IMR-90 (cell line): ENCODE results near the gene CP. TPM values are rescaled to one million over a fixed set of nuclear protein-coding genes. Genes with fewer than 3 reads are reported as not detected.

Experiments
- ATAC-seq: fragments of 200-7000 bp; cut with Tn5 transposase; 2 replicates; pipeline ENCODE4 v1.9.1; 2020; ENCODE audit warnings: low read depth, mild to moderate bottlenecking, moderate library complexity
- BruUV-seq: library from RNA; stranded (reverse); fragments of 400-500 nt; replicated peaks from 2 replicates; lab custom pipeline; 2021; lab: Mats Ljungman, UMichigan
- CTCF ChIA-PET: fragments of 300-600 bp; formaldehyde crosslinking; extraction: SDS; loops from one replicate; lab custom pipeline; 2021; ENCODE audit warnings: antibody characterized with exemption; lab: Yijun Ruan, JAX
- POLR2A ChIA-PET: fragments of 300-600 bp; sonication (Branson Sonifier 250); formaldehyde crosslinking; loops from one replicate; lab custom pipeline; 2022; ENCODE audit warnings: antibody characterized with exemption; ENCODE audit not compliant: unreplicated experiment; lab: Charles Lee
- DNase-seq: peaks from one replicate; pipeline ENCODE4 v3.0.0; 2013
- H2AFZ ChIP-seq: replicated peaks from 2 replicates; pipeline ENCODE3; 2013; ENCODE audit warnings: low read length, mild to moderate bottlenecking; ENCODE audit not compliant: poor library complexity
- H2AK5ac ChIP-seq: 2 replicates; pipeline ENCODE4 v1.6.1; 2013; ENCODE audit warnings: low read depth, low read length, inconsistent platforms
- H2AK9ac ChIP-seq: replicated peaks from 2 replicates; pipeline ENCODE3; 2013; ENCODE audit warnings: mild to moderate bottlenecking, low read depth, low read length, moderate library complexity; ENCODE audit not compliant: poor library complexity
- H2BK120ac ChIP-seq: 2 replicates; pipeline ENCODE4 v1.6.1; 2013; ENCODE audit warnings: low read depth, low read length, inconsistent platforms
- H2BK15ac ChIP-seq: 3 replicates; pipeline ENCODE4 v1.6.1; 2013; ENCODE audit warnings: low read depth, low read length, inconsistent platforms
- H2BK20ac ChIP-seq: 2 replicates; pipeline ENCODE4 v1.6.1; 2013; ENCODE audit warnings: low read depth, mild to moderate bottlenecking, inconsistent platforms, low read length, moderate library complexity
- H2BK5ac ChIP-seq: 2 replicates; pipeline ENCODE4 v1.6.1; 2013; ENCODE audit warnings: mild to moderate bottlenecking, low read depth, low read length, inconsistent platforms; ENCODE audit not compliant: poor library complexity, severe bottlenecking
- H3K14ac ChIP-seq: replicated peaks from 2 replicates; pipeline ENCODE4 v1.6.1; 2013; ENCODE audit warnings: low read depth, low read length, inconsistent platforms
- H3K18ac ChIP-seq: 2 replicates; pipeline ENCODE4 v1.6.1; 2013; ENCODE audit warnings: low read depth, low read length, control low read depth
- H3K23ac ChIP-seq: 2 replicates; pipeline ENCODE4 v1.6.1; 2013; ENCODE audit warnings: low read depth, low read length, inconsistent platforms
- H3K27ac ChIP-seq: 2 replicates; pipeline ENCODE4 v1.5.1; 2013; ENCODE audit warnings: mild to moderate bottlenecking, control low read depth, low read length; ENCODE audit not compliant: insufficient read depth
- H3K27me3 ChIP-seq: 2 replicates; pipeline ENCODE4 v1.6.1; 2013; ENCODE audit warnings: low read length; ENCODE audit not compliant: control insufficient read depth, insufficient read depth
- H3K36me3 ChIP-seq: 2 replicates; pipeline ENCODE4 v1.6.1; 2013; ENCODE audit warnings: low read length, mixed read lengths; ENCODE audit not compliant: control insufficient read depth, insufficient read depth
- H3K4ac ChIP-seq: 2 replicates; pipeline ENCODE4 v1.6.1; 2013; ENCODE audit warnings: low read depth, low read length, inconsistent platforms
- H3K4me1 ChIP-seq: 2 replicates; pipeline ENCODE4 v1.6.1; 2013; ENCODE audit warnings: low read length, mixed read lengths; ENCODE audit not compliant: control insufficient read depth, insufficient read depth
- H3K4me2 ChIP-seq: 2 replicates; pipeline ENCODE4 v1.6.1; 2013; ENCODE audit warnings: low read depth, mild to moderate bottlenecking, control low read depth, low read length, moderate library complexity
- H3K4me3 ChIP-seq: 2 replicates; pipeline ENCODE4 v1.5.1; 2013; ENCODE audit warnings: low read depth, mild to moderate bottlenecking, control low read depth, low read length, moderate library complexity; ENCODE audit not compliant: insufficient read depth
- H3K56ac ChIP-seq: 2 replicates; pipeline ENCODE4 v1.6.1; 2013; ENCODE audit warnings: low read length, inconsistent platforms; ENCODE audit not compliant: insufficient read depth; ENCODE audit errors: extremely low read depth
- H3K79me1 ChIP-seq, 2 experiments: 2 replicates each; pipeline ENCODE4 v1.6.1; 2013; ENCODE audit warnings: low read length in 2 of 2, inconsistent platforms in 1 of 2, low read depth in 1 of 2
- H3K9ac ChIP-seq: 2 replicates; pipeline ENCODE4 v1.6.1; 2013; ENCODE audit warnings: low read depth, low read length, control low read depth
- H3K9me1 ChIP-seq: 2 replicates; pipeline ENCODE4 v1.6.1; 2013; ENCODE audit warnings: low read length, inconsistent platforms; ENCODE audit not compliant: insufficient read depth
- H3K9me3 ChIP-seq: 2 replicates; pipeline ENCODE4 v1.6.1; 2013; ENCODE audit warnings: low read length; ENCODE audit not compliant: control insufficient read depth, insufficient read depth
- H4K20me1 ChIP-seq: 2 replicates; pipeline ENCODE4 v1.6.1; 2013; ENCODE audit warnings: low read length, inconsistent platforms; ENCODE audit not compliant: insufficient read depth
- H4K5ac ChIP-seq: 2 replicates; pipeline ENCODE4 v1.6.1; 2013; ENCODE audit warnings: mild to moderate bottlenecking, low read depth, low read length, control low read depth
- H4K8ac ChIP-seq, 2 experiments: 2 replicates each; pipeline ENCODE4 v1.6.1; 2013; ENCODE audit warnings: low read depth in 2 of 2, low read length in 2 of 2, control low read depth in 1 of 2, inconsistent platforms in 1 of 2
- H4K91ac ChIP-seq: 2 replicates; pipeline ENCODE4 v1.6.1; 2013; ENCODE audit warnings: low read depth, low read length, inconsistent platforms; ENCODE audit not compliant: insufficient read depth
- BHLHE40 ChIP-seq: fragments of 150-350 bp; IDR thresholded peaks from 2 replicates; pipeline ENCODE4 v1.6.1; 2016; ENCODE audit warnings: mild to moderate bottlenecking, low read depth, low read length
- CEBPB ChIP-seq: IDR thresholded peaks from 2 replicates; pipeline ENCODE4 v1.6.1; 2012; ENCODE audit warnings: low read depth, low read length, improper control_type of control experiment
- CHD1 ChIP-seq: IDR thresholded peaks from 2 replicates; pipeline ENCODE4 v1.6.1; 2012; ENCODE audit warnings: low read depth, low read length, improper control_type of control experiment
- CTCF ChIP-seq: conservative IDR thresholded peaks from 2 replicates; pipeline ENCODE4 v1.5.1; 2012; ENCODE audit warnings: mild to moderate bottlenecking, low read depth, low read length, improper control_type of control experiment
- ELK1 ChIP-seq: fragments of 150-350 bp; IDR thresholded peaks from 2 replicates; pipeline ENCODE4 v1.6.1; 2016; ENCODE audit warnings: low read depth, mild to moderate bottlenecking, low read length, moderate library complexity, borderline replicate concordance
- FOS ChIP-seq: fragments of 150-350 bp; IDR thresholded peaks from 2 replicates; pipeline ENCODE4 v1.6.1; 2016; ENCODE audit warnings: low read depth, low read length
- MAFK ChIP-seq: IDR thresholded peaks from 2 replicates; pipeline ENCODE4 v1.6.1; 2012; ENCODE audit warnings: low read depth, low read length, improper control_type of control experiment
- MAZ ChIP-seq: IDR thresholded peaks from 2 replicates; pipeline ENCODE4 v1.6.1; 2012; ENCODE audit warnings: low read depth, mild to moderate bottlenecking, low read length, improper control_type of control experiment, moderate library complexity, borderline replicate concordance
- MXI1 ChIP-seq: IDR thresholded peaks from 2 replicates; pipeline ENCODE4 v1.6.1; 2012; ENCODE audit warnings: low read depth, mild to moderate bottlenecking, low read length, moderate library complexity, borderline replicate concordance
- POLR2A ChIP-seq: IDR thresholded peaks from 2 replicates; pipeline ENCODE4 v1.6.1; 2012; ENCODE audit warnings: mild to moderate bottlenecking, low read depth, low read length
- RAD21 ChIP-seq: IDR thresholded peaks from 2 replicates; pipeline ENCODE4 v1.6.1; 2012; ENCODE audit warnings: low read length, improper control_type of control experiment
- RCOR1 ChIP-seq: IDR thresholded peaks from 2 replicates; pipeline ENCODE4 v1.6.1; 2012; ENCODE audit warnings: mild to moderate bottlenecking, low read length, improper control_type of control experiment; ENCODE audit not compliant: insufficient replicate concordance
- RFX5 ChIP-seq: IDR thresholded peaks from 2 replicates; pipeline ENCODE4 v1.8.0; 2012; ENCODE audit warnings: low read depth, mild to moderate bottlenecking, low read length, moderate library complexity
- SMC3 ChIP-seq: fragments of 150-350 bp; IDR thresholded peaks from 2 replicates; pipeline ENCODE4 v1.6.1; 2016; ENCODE audit warnings: low read depth, mild to moderate bottlenecking, antibody characterized with exemption, low read length, moderate library complexity
- USF2 ChIP-seq: fragments of 150-350 bp; IDR thresholded peaks from 2 replicates; pipeline ENCODE4 v1.6.1; 2017; ENCODE audit warnings: mild to moderate bottlenecking, antibody characterized with exemption, low read length, low read depth
- WGBS, 2 experiments: methylation state at CpG; one replicate each; pipeline versions ENCODE4 v1.1.5 to v1.1.7; 2013; ENCODE audit warnings: missing lambda C conversion rate in 2 of 2; ENCODE audit not compliant: insufficient read length in 1 of 2; ENCODE audit errors: extremely low coverage in 2 of 2; 5-methylcytosine and 5-hydroxymethylcytosine counted together
- dilution Hi-C: fragments of 300-500 bp; cut with HindIII; formaldehyde crosslinking; loops from one replicate; pipeline ENCODE4 v1.14.3; 2018; ENCODE audit warnings: low sequenced_read_pairs; ENCODE audit not compliant: unreplicated experiment
- in situ Hi-C: fragments of 300-500 bp; cut with MboI; formaldehyde crosslinking; loops from 3 replicates; pipeline ENCODE4 v1.14.3; 2019; ENCODE audit warnings: low sequenced_read_pairs, inconsistent platforms, mixed read lengths
- intact Hi-C: fragments of 100-400 bp; cut with micrococcal nuclease; formaldehyde crosslinking; loops from 2 replicates; pipeline ENCODE4 v1.10.0; 2022
- polyA plus RNA-seq, 3 experiments: library from polyadenylated mRNA; depleted of rRNA; stranded (reverse); fragments of >200 nt; gene quantifications; 2 replicates each; pipeline ENCODE4 v1.2.3, GENCODE V29; 2012; ENCODE audit warnings: low replicate concordance in 1 of 3
- total RNA-seq: library from RNA; depleted of rRNA; stranded (reverse); fragments of >200 nt; gene quantifications from 2 replicates; pipeline ENCODE4 v1.2.3, GENCODE V29; 2012

Gene CP
- total and polyA plus RNA-seq, 2 of the 4 experiments (the other 2 are of a cell fraction), result not detected

GRCh38 chr3:149247929-149248691 is 26.5 kb upstream of the CP start:
- Histone ChIP-seq H3K9ac (no peak overlapping the region), H3K18ac (peak overlapping the region; percentile 54; the same call in 1 of the 2 replicates), H2BK15ac (peak overlapping the region; percentile 38; the same call in 1 of the 3 replicates), H3K9me1 (peaks cover 6% of the 10 kb centered on the region; the same call in 1 of the 2 replicates), H2BK120ac (no peak overlapping the region; the same call in 1 of the 2 replicates), H2AFZ (no peak overlapping the region), H3K4me2 (peak overlapping the region; percentile 16; the same call in 1 of the 2 replicates), H3K4me1 (peaks cover 17% of the 10 kb centered on the region), H3K23ac (no peak overlapping the region), H3K56ac (no peak overlapping the region), H3K36me3 (no peaks in the 10 kb centered on the region), H2BK20ac (peak overlapping the region; percentile 28; the same call in 1 of the 2 replicates), H3K27me3 (no peaks in the 10 kb centered on the region), H3K9me3 (no peaks in the 10 kb centered on the region), H2AK9ac (no peak overlapping the region), H4K91ac (no peak overlapping the region), H4K20me1 (no peaks in the 10 kb centered on the region), H3K27ac (no peak overlapping the region), H2AK5ac (no peak overlapping the region), H3K4me3 (no peak overlapping the region), H4K5ac (no peak overlapping the region), H4K8ac (0 out of 4 replicates have a peak overlapping the region, but pooled peaks of 1 of the 2 experiments have one; percentile 52), H3K14ac (no peak overlapping the region), H3K4ac (peak overlapping the region; percentile 47; the same call in 1 of the 2 replicates), H2BK5ac (peak overlapping the region; percentile 34), H3K79me1 (no peaks in the 10 kb centered on the region)
- ATAC-seq (peak; percentile 55), DNase-seq (peak; percentile 36)
- ChIA-PET POLR2A (no interaction called here), CTCF (no interaction called here)
- in situ Hi-C loops, result no loop called here
- BruUV-seq, result no TSS peak
- no CpG with 5 or more reads among the region's 5 CpGs for WGBS, 2 experiments
- intact Hi-C loops, result no loop called here
- dilution Hi-C loops, result no loop called here
- no peak for TF ChIP-seq USF2
- no peak for TF ChIP-seq CHD1
- no peak for TF ChIP-seq RAD21
- no peak for TF ChIP-seq ELK1
- TF ChIP-seq MAFK, result no peak
- no peak for TF ChIP-seq FOS
- TF ChIP-seq RCOR1, result no peak
- no peak for TF ChIP-seq MAZ
- TF ChIP-seq POLR2A, result no peak
- TF ChIP-seq RFX5, result no peak
- TF ChIP-seq BHLHE40, result no peak
- TF ChIP-seq CEBPB, result no peak
- TF ChIP-seq MXI1, result no peak
- no peak for TF ChIP-seq SMC3
- no peak for TF ChIP-seq CTCF
